Choroid plexus epithelial cell (primary cell): ENCODE data around the gene STEAP1B.

Experiments used
- DNase-seq: peaks from one replicate; pipeline ENCODE4 v3.0.0-alpha.2; 2010; ENCODE audit warnings: low read depth
- H3K4me3 ChIP-seq: 2 replicates; pipeline ENCODE4 v1.5.1; 2011; ENCODE audit warnings: low read depth, mild to moderate bottlenecking, control low read depth, low read length, moderate library complexity
- TF ChIP-seq, protein P1 (sequence below): conservative IDR thresholded peaks from 2 replicates; pipeline ENCODE4 v1.5.1; 2011; ENCODE audit warnings: low read depth, mild to moderate bottlenecking, control low read depth, inconsistent platforms, low read length, moderate library complexity

The STEAP1B gene

DNA sequence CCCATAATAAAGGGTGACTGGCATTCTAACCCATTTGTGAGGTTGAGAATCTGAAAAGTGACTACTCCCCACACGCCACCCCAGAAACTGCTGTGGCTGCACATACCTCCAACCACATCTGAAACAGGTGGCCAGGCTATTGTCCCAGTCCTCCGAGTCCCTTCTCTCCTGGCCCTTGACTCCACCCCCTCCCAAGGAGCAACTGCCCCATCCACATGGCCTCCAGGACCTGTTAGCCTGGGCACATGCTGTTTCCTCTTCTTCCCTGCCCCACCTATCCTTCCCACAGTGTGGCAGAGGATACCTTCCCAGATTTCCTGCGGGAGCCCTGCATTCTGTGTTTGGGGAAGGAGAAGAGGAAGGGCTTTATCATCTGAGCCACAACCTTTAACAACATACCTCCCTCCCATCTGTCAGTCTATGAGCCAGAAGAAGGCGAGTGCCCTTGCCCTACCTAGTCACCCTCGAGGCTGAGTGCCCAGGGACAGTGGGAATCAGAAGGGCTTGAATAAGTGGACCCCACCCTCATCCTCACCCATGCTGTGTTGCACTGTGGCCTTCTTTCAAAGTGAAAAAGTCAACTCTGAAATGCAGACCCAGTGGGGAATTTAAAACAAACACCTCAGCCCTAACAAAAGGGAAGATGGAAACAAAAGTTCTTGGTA lies 11.9 kb downstream of the STEAP1B start:
- DNase-seq, result no peak
- TF ChIP-seq, protein P1, sequence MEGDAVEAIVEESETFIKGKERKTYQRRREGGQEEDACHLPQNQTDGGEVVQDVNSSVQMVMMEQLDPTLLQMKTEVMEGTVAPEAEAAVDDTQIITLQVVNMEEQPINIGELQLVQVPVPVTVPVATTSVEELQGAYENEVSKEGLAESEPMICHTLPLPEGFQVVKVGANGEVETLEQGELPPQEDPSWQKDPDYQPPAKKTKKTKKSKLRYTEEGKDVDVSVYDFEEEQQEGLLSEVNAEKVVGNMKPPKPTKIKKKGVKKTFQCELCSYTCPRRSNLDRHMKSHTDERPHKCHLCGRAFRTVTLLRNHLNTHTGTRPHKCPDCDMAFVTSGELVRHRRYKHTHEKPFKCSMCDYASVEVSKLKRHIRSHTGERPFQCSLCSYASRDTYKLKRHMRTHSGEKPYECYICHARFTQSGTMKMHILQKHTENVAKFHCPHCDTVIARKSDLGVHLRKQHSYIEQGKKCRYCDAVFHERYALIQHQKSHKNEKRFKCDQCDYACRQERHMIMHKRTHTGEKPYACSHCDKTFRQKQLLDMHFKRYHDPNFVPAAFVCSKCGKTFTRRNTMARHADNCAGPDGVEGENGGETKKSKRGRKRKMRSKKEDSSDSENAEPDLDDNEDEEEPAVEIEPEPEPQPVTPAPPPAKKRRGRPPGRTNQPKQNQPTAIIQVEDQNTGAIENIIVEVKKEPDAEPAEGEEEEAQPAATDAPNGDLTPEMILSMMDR, result no peak
- no peak overlapping the region for H3K4me3 ChIP-seq

DNA sequence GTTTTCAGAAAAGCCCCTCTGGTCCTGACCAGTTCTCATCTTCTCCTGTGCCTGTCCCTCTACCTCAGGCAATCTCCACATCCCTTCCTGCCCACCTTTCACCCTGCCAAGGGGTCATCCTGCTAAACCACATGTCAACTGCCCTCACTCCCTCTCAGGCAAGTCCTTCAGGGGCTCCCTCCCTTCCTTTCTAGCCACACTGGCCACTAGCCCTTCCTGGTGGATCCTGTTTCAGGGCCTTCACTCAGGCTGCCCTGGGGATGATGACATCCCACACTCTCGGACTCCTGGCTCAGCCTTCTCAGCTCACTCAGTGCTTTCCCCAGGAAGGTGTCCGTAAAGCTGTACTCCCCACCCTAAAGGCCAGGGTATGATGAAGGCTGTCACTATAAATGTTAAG lies 13.4 kb downstream of the STEAP1B start:
- TF ChIP-seq, protein P1, result no peak
- no peak for DNase-seq
- H3K4me3 ChIP-seq, result no peak overlapping the region

DNA sequence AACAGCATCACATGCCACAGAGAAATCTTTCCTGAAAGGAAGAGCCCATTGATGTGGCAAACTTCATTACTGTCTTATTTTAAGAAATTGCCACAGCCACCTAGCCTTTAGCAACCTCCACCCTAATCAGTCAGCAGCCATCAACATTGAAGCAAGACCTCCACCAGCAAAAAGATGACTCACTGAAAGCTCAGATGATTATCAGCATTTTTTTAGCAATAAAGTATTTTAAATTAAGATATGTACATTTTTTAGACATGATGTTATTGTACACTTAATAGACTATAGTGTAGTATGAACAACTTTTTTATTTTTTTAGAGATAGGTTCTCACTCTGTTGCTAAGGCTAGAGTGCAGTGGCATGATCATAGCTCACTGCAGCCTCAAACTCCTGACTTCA lies 14.8 kb downstream of the STEAP1B start:
- DNase-seq, result peak; percentile 26
- TF ChIP-seq, protein P1, result no peak
- H3K4me3 ChIP-seq, result no peak overlapping the region

DNA sequence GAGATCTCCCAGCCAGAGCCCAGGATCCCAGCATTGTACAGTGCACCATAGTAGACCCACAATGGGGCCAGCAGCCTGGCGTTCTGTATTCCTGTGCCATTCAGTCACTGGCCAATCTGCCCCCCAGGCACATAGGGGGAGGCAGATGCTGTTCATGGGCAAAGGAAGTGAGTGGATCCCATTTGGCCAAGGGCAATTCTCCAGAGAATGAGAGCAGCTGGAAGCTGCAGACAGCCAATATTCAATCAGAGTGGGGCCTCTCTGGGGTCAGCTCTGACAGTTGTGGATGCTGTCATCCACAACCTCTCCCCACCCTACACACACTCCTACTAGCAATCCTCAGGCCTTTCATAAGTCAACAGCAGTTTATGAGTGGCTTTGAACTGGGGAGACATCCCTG lies 17.5 kb downstream of the STEAP1B start:
- DNase-seq, result no peak
- H3K4me3 ChIP-seq, result no peak overlapping the region
- TF ChIP-seq, protein P1, result no peak

DNA sequence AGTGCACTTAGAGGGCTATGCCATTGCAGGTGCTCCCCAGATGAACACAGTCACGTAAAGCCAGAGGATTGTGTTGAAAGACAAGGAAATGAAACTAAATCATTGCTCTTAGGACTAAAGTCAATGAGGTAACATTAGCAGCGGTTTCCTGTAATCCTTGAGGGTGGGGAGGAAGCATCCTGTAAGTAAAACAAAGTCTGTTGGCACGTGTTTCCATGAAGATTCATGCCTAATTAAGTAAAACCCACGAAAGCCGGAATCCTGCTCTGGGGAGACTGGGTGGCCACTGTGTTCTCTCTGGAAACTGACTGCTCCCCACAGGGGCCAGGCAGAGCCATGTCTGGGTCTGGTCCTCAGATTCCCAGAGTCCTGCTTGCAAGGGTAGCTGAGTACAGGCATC lies 18.3 kb downstream of the STEAP1B start:
- no peak for DNase-seq
- TF ChIP-seq, protein P1, result no peak

DNA sequence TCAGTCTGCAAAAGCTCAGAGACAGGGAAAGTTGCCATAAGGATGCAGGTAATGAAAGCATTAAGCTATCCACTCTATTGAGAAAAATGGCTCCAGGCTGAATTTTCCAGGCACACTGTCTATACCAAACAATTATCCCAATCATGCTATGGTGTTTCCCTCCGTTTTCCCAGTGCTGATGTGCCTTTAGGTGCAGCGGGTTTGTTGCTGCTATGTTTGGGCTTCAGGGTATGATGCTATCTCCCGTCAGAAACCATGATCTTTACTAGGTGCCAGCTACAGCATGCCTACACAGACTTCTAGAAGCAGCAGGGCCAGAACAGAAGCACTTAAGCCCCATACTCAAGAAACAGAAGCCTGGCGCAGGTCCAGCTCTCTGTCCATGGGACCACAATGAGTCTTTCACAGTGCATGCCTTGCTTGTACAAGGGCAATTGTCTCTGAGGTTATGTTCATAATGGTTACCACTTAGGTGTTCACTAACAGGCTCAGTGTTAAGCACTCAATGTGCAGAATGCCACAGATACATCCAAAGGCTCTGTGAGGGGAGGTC lies 19.4 kb downstream of the STEAP1B start:
- H3K4me3 ChIP-seq, result no peak overlapping the region
- DNase-seq, result no peak
- TF ChIP-seq, protein P1, result no peak

More for the DNA sequence above, 18.3 kb downstream of the STEAP1B start:
- no peak overlapping the region for H3K4me3 ChIP-seq

DNA sequence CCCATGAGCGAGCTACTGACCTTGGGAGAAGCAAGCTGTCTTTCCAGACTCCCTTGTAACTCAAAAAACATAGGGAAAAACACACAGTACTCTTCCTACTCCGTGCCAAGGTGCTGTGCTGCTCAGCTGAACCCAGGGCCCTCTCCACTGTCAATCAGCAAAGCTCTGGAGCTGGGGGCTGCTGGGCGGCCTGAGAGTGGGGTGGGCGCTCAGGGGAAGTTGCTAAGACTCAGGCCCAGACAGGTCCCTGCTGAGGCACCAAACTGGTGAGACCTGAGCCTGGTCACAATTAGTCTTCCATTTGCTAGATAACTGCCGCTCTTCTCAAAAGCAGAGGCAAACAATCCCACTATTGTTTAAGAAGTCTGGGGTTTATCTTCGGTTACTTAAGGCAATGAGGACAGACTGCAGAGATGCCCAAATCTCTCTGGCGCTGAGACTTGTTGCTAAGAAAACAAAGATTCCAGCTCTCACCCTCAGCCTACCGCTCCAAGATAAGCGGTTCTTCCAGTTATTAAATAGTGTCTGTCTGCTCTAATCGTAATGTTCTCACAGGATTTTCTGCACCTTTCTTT lies 22.0 kb downstream of the STEAP1B start:
- no peak overlapping the region for H3K4me3 ChIP-seq
- TF ChIP-seq, protein P1, result no peak
- no peak for DNase-seq
